NCI-H1436 (cell line): ENCODE data around the gene SIVA1.

ENCODE experiments used
- DNase-seq: peaks from one replicate; lab custom pipeline; 2025; lab: John Stamatoyannopoulos, UW

SIVA1 gene

GRCh38 chr14:104752735-104753527, at the start of gene SIVA1:
SIVA1 (plus strand) TSS chr14:104753147; CDS start chr14:104753202, 55 bp downstream.
- peak; percentile 99 for DNase-seq

- no peak for DNase-seq
Observed at GRCh38 chr14:104703269-104703668, 49.7 kb upstream of the SIVA1 start.

GRCh38 chr14:104704252-104704651, 48.7 kb upstream of the SIVA1 start:
- no peak for DNase-seq

GRCh38 chr14:104705340-104706047, 47.5 kb upstream of the SIVA1 start:
- no peak for DNase-seq

GRCh38 chr14:104706733-104707607, 46.0 kb upstream of the SIVA1 start:
- DNase-seq: no peak

GRCh38 chr14:104707608-104708595, 45.0 kb upstream of the SIVA1 start:
- DNase-seq: no peak

GRCh38 chr14:104708606-104709268, 44.2 kb upstream of the SIVA1 start:
- peak; percentile 68 for DNase-seq

- no peak for DNase-seq
Observed at GRCh38 chr14:104709387-104710039, 43.4 kb upstream of the SIVA1 start.

GRCh38 chr14:104710071-104710735, 42.7 kb upstream of the SIVA1 start:
- no peak for DNase-seq

- no peak for DNase-seq
Observed at GRCh38 chr14:104712881-104713734, 39.8 kb upstream of the SIVA1 start.

- DNase-seq: no peak
Observed at GRCh38 chr14:104714066-104714465, 38.9 kb upstream of the SIVA1 start.

GRCh38 chr14:104714681-104715080, 38.3 kb upstream of the SIVA1 start:
- no peak for DNase-seq

- no peak for DNase-seq
Observed at GRCh38 chr14:104715416-104715815, 37.5 kb upstream of the SIVA1 start.

GRCh38 chr14:104715871-104716270, 37.1 kb upstream of the SIVA1 start:
- DNase-seq: no peak

- DNase-seq: no peak
Observed at GRCh38 chr14:104717137-104717536, 35.8 kb upstream of the SIVA1 start.

GRCh38 chr14:104717646-104718045, 35.3 kb upstream of the SIVA1 start:
- no peak for DNase-seq

GRCh38 chr14:104718147-104718546, 34.8 kb upstream of the SIVA1 start:
- no peak for DNase-seq

- DNase-seq: no peak
Observed at GRCh38 chr14:104718871-104719270, 34.1 kb upstream of the SIVA1 start.

- no peak for DNase-seq
Observed at GRCh38 chr14:104719343-104719742, 33.6 kb upstream of the SIVA1 start.
